Activated CD8-positive, alpha-beta memory T cell treated with anti-CD3 and anti-CD28 coated beads, Interleukin-2, amount 10 ng/mL, durations not matched to agents 7 days and 5 days (primary cell): ENCODE results near the gene MYO3B. TPM values are rescaled to one million over a fixed set of nuclear protein-coding genes. Genes with fewer than 3 reads are reported as not detected.

Experiments
- ATAC-seq: fragments of 150-1000 bp; cut with Tn5 transposase; one replicate; pipeline ENCODE4 v1.10.0; 2021; ENCODE audit warnings: moderate library complexity
- CTCF ChIA-PET: fragments of 350-600 bp; sonication (Branson Sonifier 250); formaldehyde crosslinking; loops from one replicate; lab custom pipeline; 2021; ENCODE audit warnings: antibody characterized with exemption; lab: Charles Lee
- DNase-seq: peaks from one replicate; pipeline ENCODE4 v3.0.0-alpha.2; 2020
- H3K27ac Mint-ChIP-seq: one replicate; pipeline ENCODE4 v1.8.0; 2021; ENCODE audit warnings: mild to moderate bottlenecking, mixed read lengths
- H3K27me3 Mint-ChIP-seq: one replicate; pipeline ENCODE4 v1.8.0; 2021; ENCODE audit warnings: mixed read lengths
- H3K36me3 Mint-ChIP-seq: one replicate; pipeline ENCODE4 v1.8.0; 2021; ENCODE audit warnings: mild to moderate bottlenecking, mixed read lengths
- H3K4me1 Mint-ChIP-seq: one replicate; pipeline ENCODE4 v1.8.0; 2021; ENCODE audit warnings: mixed read lengths
- H3K4me3 Mint-ChIP-seq: one replicate; pipeline ENCODE4 v1.8.0; 2021; ENCODE audit warnings: mild to moderate bottlenecking, moderate library complexity, mixed read lengths
- H3K9me3 Mint-ChIP-seq: one replicate; pipeline ENCODE4 v1.8.0; 2022; ENCODE audit warnings: low read depth, mixed read lengths
- total RNA-seq, 2 experiments: library from RNA; stranded (reverse); gene quantifications; one replicate each; pipeline ENCODE4 v1.2.3, GENCODE V29; 2021

MYO3B gene
- total RNA-seq, 2 experiments from 2014 or later = 0.23 to 0.38 TPM

DNA sequence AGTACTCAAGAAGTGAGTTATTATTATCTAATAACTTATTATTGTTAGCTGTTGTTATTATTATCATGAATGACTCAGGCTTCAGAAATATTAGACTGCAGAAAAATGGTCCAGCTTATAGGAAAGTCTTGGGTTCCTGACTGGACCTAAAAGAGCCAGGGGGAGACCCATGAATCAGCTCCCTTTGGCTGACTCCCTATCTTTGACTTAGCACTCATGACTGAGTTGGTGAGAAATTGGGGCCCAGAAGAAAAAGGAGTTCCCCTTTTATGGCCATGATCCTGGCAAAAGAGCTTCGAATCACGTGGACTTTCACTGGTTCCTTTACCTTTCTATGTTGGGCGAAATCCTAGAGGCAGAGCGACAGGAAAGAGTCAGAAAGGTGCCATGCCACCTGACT is 145.8 kb downstream of the MYO3B start:
- CTCF ChIA-PET = interaction anchor here (0.7 to 2.6 kb wide), 16 partner anchors 13 to 552 kb away, joined by 3 to 18 read pairs (median 5); partner anchors contain the start of genes GAD1 and SP5
- peaks cover 3% of the 10 kb centered on the region for H3K36me3 Mint-ChIP-seq
- H3K9me3 Mint-ChIP-seq = peaks cover 3% of the 10 kb centered on the region
- DNase-seq = no peak
- H3K4me1 Mint-ChIP-seq = no peaks in the 10 kb centered on the region
- peaks cover 11% of the 10 kb centered on the region for H3K27me3 Mint-ChIP-seq
- H3K4me3 Mint-ChIP-seq = no peak overlapping the region
- no peak for ATAC-seq
- no peak overlapping the region for H3K27ac Mint-ChIP-seq

- H3K36me3 Mint-ChIP-seq = peaks cover 1% of the 10 kb centered on the region
- ATAC-seq (no peak), DNase-seq (peak; percentile 57)
- H3K4me1 Mint-ChIP-seq = no peaks in the 10 kb centered on the region
- H3K4me3 Mint-ChIP-seq = no peak overlapping the region
- H3K27ac Mint-ChIP-seq = no peak overlapping the region
- peaks cover 2% of the 10 kb centered on the region for H3K27me3 Mint-ChIP-seq
- CTCF ChIA-PET = interaction anchor here (0.7 to 2.6 kb wide), 19 partner anchors 11 to 551 kb away, joined by 3 to 18 read pairs (median 5); partner anchors contain the start of genes GAD1 and SP5
- peaks cover 3% of the 10 kb centered on the region for H3K9me3 Mint-ChIP-seq
Observed at GRCh38 chr2:170324640-170325046, 146.7 kb downstream of the MYO3B start.

DNA sequence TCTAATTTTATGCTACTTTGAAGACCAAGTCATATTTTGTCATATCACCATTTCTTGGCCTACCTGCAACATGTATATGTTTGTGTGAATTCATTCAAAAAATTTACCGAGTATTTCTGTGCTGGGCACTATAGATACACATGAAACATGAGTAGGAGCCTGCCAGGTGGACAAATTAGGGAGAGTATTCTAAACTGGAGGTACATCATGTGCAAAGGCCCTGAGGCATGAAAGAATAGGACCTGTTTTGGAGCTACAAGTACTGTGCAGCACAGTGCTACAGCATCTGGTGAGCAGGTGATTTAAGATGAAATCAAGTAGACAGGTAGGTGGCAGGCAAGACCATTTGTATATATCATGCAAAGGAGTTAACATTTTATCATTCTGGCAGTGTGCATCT is 152.9 kb downstream of the MYO3B start:
- ATAC-seq (no peak), DNase-seq (no peak)
- Mint-ChIP-seq H3K9me3 (no peaks in the 10 kb centered on the region), H3K4me3 (no peak overlapping the region), H3K36me3 (no peaks in the 10 kb centered on the region), H3K4me1 (no peaks in the 10 kb centered on the region), H3K27ac (no peak overlapping the region), H3K27me3 (peaks cover 20% of the 10 kb centered on the region)
- CTCF ChIA-PET = interaction anchor here (1.0 kb wide), 1 partner anchor 30 kb away, joined by 4 read pairs; no protein-coding TSS in a partner anchor

- Mint-ChIP-seq H3K27me3 (peaks cover 20% of the 10 kb centered on the region), H3K4me3 (no peak overlapping the region), H3K4me1 (peaks cover 2% of the 10 kb centered on the region), H3K27ac (no peak overlapping the region), H3K9me3 (no peaks in the 10 kb centered on the region), H3K36me3 (no peaks in the 10 kb centered on the region)
- DNase-seq (no peak), ATAC-seq (no peak)
- CTCF ChIA-PET = no interaction called here
Observed at GRCh38 chr2:170332676-170333402, 154.9 kb downstream of the MYO3B start.

DNA sequence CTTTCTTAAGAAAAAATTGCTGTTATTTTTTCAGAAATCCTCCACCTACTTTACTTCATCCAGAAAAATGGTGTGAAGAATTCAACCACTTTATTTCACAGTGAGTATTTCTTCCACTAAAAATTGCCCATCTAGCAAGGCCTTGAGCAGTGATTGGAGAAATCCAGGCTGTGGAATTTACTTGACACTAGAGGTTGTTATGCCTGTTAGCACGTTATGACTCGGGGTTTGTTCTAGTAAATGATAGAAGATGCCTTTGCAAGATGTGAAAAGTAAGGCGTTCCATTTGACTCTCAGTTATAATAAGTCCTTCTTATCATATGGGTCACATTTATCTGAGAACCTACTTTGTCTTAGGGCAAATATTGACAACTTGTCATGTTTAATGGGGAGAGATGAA is 157.4 kb downstream of the MYO3B start:
- Mint-ChIP-seq H3K4me3 (no peak overlapping the region), H3K9me3 (no peaks in the 10 kb centered on the region), H3K4me1 (peaks cover 7% of the 10 kb centered on the region), H3K36me3 (no peaks in the 10 kb centered on the region), H3K27me3 (peaks cover 20% of the 10 kb centered on the region), H3K27ac (no peak overlapping the region)
- CTCF ChIA-PET = interaction anchor here (1.8 kb wide), 1 partner anchor 10 kb away, joined by 6 read pairs; no protein-coding TSS in a partner anchor
- ATAC-seq = no peak
- DNase-seq = no peak

DNA sequence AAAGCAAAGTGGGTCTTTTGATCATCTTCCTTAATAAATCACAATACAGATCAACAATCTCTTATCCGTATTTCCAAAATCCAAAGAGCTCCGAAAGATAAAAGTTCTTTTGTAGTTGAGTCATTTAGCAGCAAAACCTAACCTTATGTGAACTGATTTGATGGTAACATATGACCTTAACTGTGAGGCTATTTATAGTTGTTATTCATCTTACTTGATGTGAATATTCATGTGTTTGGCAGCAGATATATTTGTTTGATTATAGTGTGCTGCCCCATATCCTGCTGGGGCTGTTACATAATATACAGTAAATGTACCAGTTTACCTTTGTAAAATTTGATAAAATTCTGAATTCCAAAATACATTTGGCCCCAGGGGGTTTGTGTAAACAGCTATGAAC is 158.5 kb downstream of the MYO3B start:
- ATAC-seq (no peak), DNase-seq (no peak)
- peaks cover 15% of the 10 kb centered on the region for H3K27me3 Mint-ChIP-seq
- no peak overlapping the region for H3K4me3 Mint-ChIP-seq
- H3K36me3 Mint-ChIP-seq = no peaks in the 10 kb centered on the region
- H3K9me3 Mint-ChIP-seq = no peaks in the 10 kb centered on the region
- peaks cover 18% of the 10 kb centered on the region for H3K4me1 Mint-ChIP-seq
- no peak overlapping the region for H3K27ac Mint-ChIP-seq
- CTCF ChIA-PET = interaction anchor here (0.7 to 1.8 kb wide), 5 partner anchors 11 to 435 kb away, joined by 3 to 6 read pairs (median 3); no protein-coding TSS in a partner anchor

DNA sequence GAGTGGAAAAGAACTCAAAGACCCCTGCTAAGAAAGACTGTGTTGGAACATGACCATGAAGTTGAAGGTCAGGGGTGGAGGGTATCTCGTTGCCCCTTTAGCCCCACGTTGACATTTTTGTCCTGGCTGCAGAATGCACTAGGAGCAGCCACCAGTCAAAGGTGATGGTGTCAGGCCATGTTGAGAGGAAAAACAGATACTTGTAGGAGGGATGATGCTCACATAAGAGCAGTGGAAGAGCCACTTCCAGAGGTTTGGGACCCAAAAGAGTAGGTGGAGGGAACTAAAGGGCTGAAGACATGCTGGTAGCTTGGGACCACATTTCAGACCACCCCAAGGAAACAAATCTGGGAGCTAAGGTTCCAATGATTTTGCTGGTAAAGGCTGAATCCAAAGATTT is 159.0 kb downstream of the MYO3B start:
- peaks cover 13% of the 10 kb centered on the region for H3K27me3 Mint-ChIP-seq
- H3K4me1 Mint-ChIP-seq = peaks cover 22% of the 10 kb centered on the region
- DNase-seq (no peak), ATAC-seq (no peak)
- no peak overlapping the region for H3K4me3 Mint-ChIP-seq
- CTCF ChIA-PET = interaction anchor here (1.0 to 1.4 kb wide), 3 partner anchors 13 to 72 kb away, joined by 3 to 4 read pairs (median 3); no protein-coding TSS in a partner anchor
- H3K36me3 Mint-ChIP-seq = no peaks in the 10 kb centered on the region
- no peaks in the 10 kb centered on the region for H3K9me3 Mint-ChIP-seq
- H3K27ac Mint-ChIP-seq = no peak overlapping the region

- H3K27me3 Mint-ChIP-seq = peaks cover 2% of the 10 kb centered on the region
- H3K4me3 Mint-ChIP-seq = no peak overlapping the region
- H3K36me3 Mint-ChIP-seq = no peaks in the 10 kb centered on the region
- CTCF ChIA-PET = interaction anchor here (1.1 to 2.0 kb wide), 3 partner anchors 22 to 477 kb away, joined by 3 to 5 read pairs (median 4); partner anchors contain the start of gene GAD1
- H3K4me1 Mint-ChIP-seq = peaks cover 30% of the 10 kb centered on the region
- H3K27ac Mint-ChIP-seq = no peak overlapping the region
- H3K9me3 Mint-ChIP-seq = no peaks in the 10 kb centered on the region
- DNase-seq (no peak), ATAC-seq (no peak)
Observed at GRCh38 chr2:170339322-170339721, 161.4 kb downstream of the MYO3B start.

DNA sequence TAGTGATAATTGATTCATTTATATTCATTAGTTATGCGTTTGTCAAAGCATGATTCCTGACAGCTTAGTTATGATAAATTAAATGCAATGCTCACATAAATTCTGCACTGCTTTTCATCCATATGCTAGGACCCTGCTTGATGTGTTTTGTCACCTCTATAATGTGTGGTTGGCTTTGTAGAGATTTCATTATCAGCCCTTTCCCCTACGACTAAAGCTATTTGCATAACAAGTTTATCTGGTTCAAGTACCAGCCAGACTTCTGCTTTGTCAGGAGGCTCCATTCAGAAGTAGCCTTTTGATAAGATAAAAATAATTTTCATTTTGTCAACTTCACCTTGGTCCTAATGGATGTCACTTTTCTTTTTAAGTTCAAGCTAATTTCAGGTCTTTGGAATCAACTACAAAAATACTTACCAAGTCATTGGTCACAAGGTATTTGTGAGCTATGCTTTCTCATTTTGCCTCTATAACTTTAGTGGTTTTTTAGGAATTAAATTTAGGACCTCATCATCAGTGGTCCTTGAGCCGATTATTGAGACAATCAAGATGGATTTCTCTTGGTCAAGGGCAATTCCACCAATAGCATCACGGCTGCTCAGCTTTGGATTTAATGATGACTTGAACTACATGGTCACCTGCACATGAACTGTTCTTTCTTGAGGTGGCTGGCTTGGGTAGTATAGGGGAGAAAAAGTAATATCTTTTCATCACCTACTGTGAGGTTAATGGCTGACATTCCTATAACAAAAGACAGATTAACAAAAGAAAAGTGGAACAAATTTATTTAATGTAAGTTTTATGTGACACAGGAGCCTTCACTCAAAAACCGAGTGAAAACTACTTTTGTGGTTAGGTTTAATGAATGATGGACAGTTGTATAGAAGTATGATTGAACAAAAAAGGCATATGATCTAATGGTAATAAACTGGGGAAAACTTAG is 162.1 kb downstream of the MYO3B start:
- Mint-ChIP-seq H3K4me1 (peaks cover 30% of the 10 kb centered on the region), H3K27ac (no peak overlapping the region), H3K36me3 (no peaks in the 10 kb centered on the region), H3K4me3 (no peak overlapping the region), H3K9me3 (no peaks in the 10 kb centered on the region), H3K27me3 (no peaks in the 10 kb centered on the region)
- no peak for ATAC-seq
- no peak for DNase-seq
- CTCF ChIA-PET = interaction anchor here (1.1 to 2.0 kb wide), 3 partner anchors 21 to 477 kb away, joined by 3 to 5 read pairs (median 4); partner anchors contain the start of gene GAD1

DNA sequence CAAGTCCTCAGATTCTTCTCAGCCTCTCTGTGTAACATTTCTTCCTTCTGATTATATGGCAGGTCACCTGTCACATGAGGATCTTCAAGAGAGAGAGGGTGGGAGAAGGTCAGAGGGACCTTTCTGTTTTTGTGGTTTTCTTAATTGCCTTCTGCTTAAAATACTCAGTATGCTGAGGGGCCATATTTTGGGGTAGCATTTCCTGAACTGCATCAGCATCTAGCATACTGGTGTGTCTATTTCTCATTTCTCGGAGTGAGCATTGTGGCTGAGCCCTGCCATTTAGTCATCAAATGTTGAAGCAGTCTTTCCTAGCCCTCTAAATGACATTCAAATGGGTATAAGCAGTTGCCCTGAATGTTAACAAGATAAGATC is 162.7 kb downstream of the MYO3B start:
- Mint-ChIP-seq H3K27ac (peak overlapping the region; percentile 14), H3K36me3 (no peaks in the 10 kb centered on the region), H3K4me3 (no peak overlapping the region), H3K27me3 (no peaks in the 10 kb centered on the region), H3K9me3 (no peaks in the 10 kb centered on the region), H3K4me1 (peaks cover 30% of the 10 kb centered on the region)
- DNase-seq = no peak
- ATAC-seq = peak; percentile 63
- CTCF ChIA-PET = interaction anchor here (1.0 to 2.0 kb wide), 2 partner anchors 23 to 69 kb away, joined by 4 to 5 read pairs; no protein-coding TSS in a partner anchor

DNA sequence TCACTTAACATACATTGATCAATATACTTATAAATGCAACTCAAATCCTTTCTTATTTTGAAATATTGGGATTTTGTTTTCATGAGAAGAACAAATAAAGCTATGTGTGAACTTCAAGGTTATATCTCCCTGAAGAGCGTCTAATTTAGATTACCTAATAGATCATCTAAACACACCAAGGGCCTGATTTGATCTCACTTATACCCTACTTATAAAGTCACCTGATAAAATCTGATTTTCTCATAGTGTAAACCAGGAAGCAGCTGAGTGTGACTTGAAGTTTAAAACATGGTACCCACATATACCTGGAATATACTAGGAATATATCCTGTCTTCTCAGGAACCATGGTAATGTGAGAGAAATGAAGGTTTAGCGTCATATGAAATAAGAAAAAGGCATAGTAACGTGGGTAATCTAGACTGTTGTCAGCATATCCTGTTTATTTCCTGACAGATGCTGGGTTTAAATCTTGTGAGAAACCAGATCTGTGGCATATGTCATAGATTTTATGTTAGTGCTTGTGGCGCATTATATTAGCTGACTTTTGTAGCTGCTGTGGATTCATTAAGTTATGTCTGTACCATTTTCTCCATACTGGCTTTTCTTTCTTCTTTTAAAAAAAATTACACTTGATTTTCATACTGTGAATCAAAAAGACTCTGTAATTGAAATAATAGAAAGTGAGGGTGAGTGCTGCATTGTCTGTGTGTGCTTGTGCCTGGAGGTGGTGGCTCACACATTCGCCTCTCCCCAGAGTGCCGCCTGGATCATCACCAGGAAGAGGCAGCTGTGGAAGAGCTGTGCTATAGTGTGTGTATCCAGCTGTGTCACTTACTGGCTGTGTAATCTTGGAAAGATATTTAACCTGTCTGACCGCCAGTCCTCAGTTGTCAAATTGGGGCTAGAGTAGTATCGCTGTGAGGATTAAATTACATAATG is 164.0 kb downstream of the MYO3B start:
- H3K36me3 Mint-ChIP-seq = no peaks in the 10 kb centered on the region
- H3K9me3 Mint-ChIP-seq = no peaks in the 10 kb centered on the region
- no peak overlapping the region for H3K27ac Mint-ChIP-seq
- no peak overlapping the region for H3K4me3 Mint-ChIP-seq
- DNase-seq (no peak), ATAC-seq (no peak)
- CTCF ChIA-PET = interaction anchor here (1.0 to 1.6 kb wide), 5 partner anchors 18 to 474 kb away, joined by 3 to 5 read pairs (median 4); partner anchors contain the start of gene GAD1
- H3K4me1 Mint-ChIP-seq = peaks cover 28% of the 10 kb centered on the region
- H3K27me3 Mint-ChIP-seq = no peaks in the 10 kb centered on the region

GRCh38 chr2:170344663-170345346 is 166.9 kb downstream of the MYO3B start:
- ATAC-seq = no peak
- CTCF ChIA-PET = interaction anchor here (0.7 kb wide), 1 partner anchor 528 kb away, joined by 3 read pairs; no protein-coding TSS in a partner anchor
- Mint-ChIP-seq H3K4me3 (no peak overlapping the region), H3K9me3 (no peaks in the 10 kb centered on the region), H3K36me3 (no peaks in the 10 kb centered on the region), H3K4me1 (peaks cover 26% of the 10 kb centered on the region), H3K27me3 (no peaks in the 10 kb centered on the region), H3K27ac (no peak overlapping the region)
- no peak for DNase-seq
